B cell (primary cell): ENCODE results near the gene GFI1. TPM values are rescaled to one million over a fixed set of nuclear protein-coding genes. Genes with fewer than 3 reads are reported as not detected.

ENCODE experiments used
- ATAC-seq: fragments of 200-7000 bp; cut with Tn5 transposase; one replicate; pipeline ENCODE4 v1.10.0; 2021; ENCODE audit warnings: low read depth, mild to moderate bottlenecking, moderate number of reproducible peaks, moderate library complexity
- CTCF ChIA-PET: fragments of 350-600 bp; sonication (Branson Sonifier 250); formaldehyde crosslinking; loops from one replicate; lab custom pipeline; 2021; ENCODE audit warnings: antibody characterized with exemption, inconsistent platforms; lab: Charles Lee
- POLR2A ChIA-PET: fragments of 350-600 bp; sonication (Branson Sonifier 250); formaldehyde crosslinking; loops from one replicate; lab custom pipeline; 2021; ENCODE audit warnings: antibody characterized with exemption; lab: Charles Lee
- DNase-seq: peaks from one replicate; pipeline ENCODE4 v3.0.0; 2013
- H2AFZ ChIP-seq: 2 replicates; pipeline ENCODE4 v1.6.1; 2012; ENCODE audit warnings: mild to moderate bottlenecking, low read depth, low read length; ENCODE audit not compliant: insufficient read depth, poor library complexity, severe bottlenecking
- H3K27ac ChIP-seq, 2 donors: 1 replicate in 1 of 2; 2 replicates in 1 of 2; pipeline ENCODE4 v1.5.1; 2012 to 2013; ENCODE audit warnings: low read length in 2 of 2, mild to moderate bottlenecking in 2 of 2, moderate library complexity in 1 of 2
- H3K27me3 ChIP-seq, 4 experiments: fragments of 200-600 bp in 1 of 4; sonication (generic) in 1 of 4; replicated peaks in 1 of 4; 1 replicate in 2 of 4; 2 replicates in 2 of 4; pipeline versions ENCODE4 v1.6.1 to v1.7.0; 2013 to 2016; ENCODE audit warnings: low read length in 3 of 4, mild to moderate bottlenecking in 2 of 4, mixed read lengths in 1 of 4, moderate library complexity in 1 of 4; ENCODE audit not compliant: insufficient read depth in 4 of 4, control insufficient read depth in 3 of 4; ENCODE audit errors: control extremely low read depth in 1 of 4
- H3K36me3 ChIP-seq, 2 experiments: replicated peaks in 1 of 2; 1 replicate in 1 of 2; 2 replicates in 1 of 2; pipeline versions ENCODE4 v1.6.1 to v1.7.1; 2013; ENCODE audit warnings: low read length in 1 of 2; ENCODE audit not compliant: insufficient read depth in 2 of 2, control insufficient read depth in 1 of 2; ENCODE audit errors: control extremely low read depth in 1 of 2, extremely low read depth in 1 of 2
- H3K4me1 ChIP-seq, 2 donors: fragments of 200-600 bp in 1 of 2; sonication (generic) in 1 of 2; 1 replicate in 1 of 2; 2 replicates in 1 of 2; pipeline versions ENCODE4 v1.5.1 to v1.6.1; 2013 to 2017; ENCODE audit warnings: low read length in 2 of 2; ENCODE audit not compliant: control insufficient read depth in 2 of 2, insufficient read depth in 2 of 2
- H3K4me2 ChIP-seq: replicated peaks from 2 replicates; pipeline ENCODE3; 2012; ENCODE audit warnings: mild to moderate bottlenecking, low read depth, low read length; ENCODE audit not compliant: poor library complexity, severe bottlenecking
- H3K4me3 ChIP-seq, 5 experiments: fragments of 200-600 bp in 1 of 5; sonication (generic) in 1 of 5; 1 replicate in 3 of 5; 2 replicates in 2 of 5; pipeline versions ENCODE4 v1.5.1 to v1.7.0; 2011 to 2016; ENCODE audit warnings: low read length in 4 of 5, mild to moderate bottlenecking in 4 of 5, low read depth in 2 of 5, control low read depth in 1 of 5, moderate library complexity in 1 of 5; ENCODE audit not compliant: insufficient read depth in 1 of 5; ENCODE audit errors: control extremely low read depth in 1 of 5, extremely low read depth in 1 of 5
- H3K79me2 ChIP-seq: fragments of 200-600 bp; sonication (generic); one replicate; pipeline ENCODE4 v1.6.0; 2016; ENCODE audit warnings: low read length; ENCODE audit not compliant: control insufficient read depth, insufficient read depth
- H3K9ac ChIP-seq: fragments of 200-600 bp; sonication (generic); 2 replicates; pipeline ENCODE4 v1.6.1; 2017; ENCODE audit warnings: mild to moderate bottlenecking, low read length, moderate library complexity
- H3K9me3 ChIP-seq, 3 donors: one replicate each; pipeline versions ENCODE4 v1.6.1 to v1.7.1; 2013; ENCODE audit warnings: low read length in 2 of 3; ENCODE audit not compliant: control insufficient read depth in 2 of 3, insufficient read depth in 1 of 3; ENCODE audit errors: control extremely low read depth in 1 of 3
- H4K20me1 ChIP-seq: 2 replicates; pipeline ENCODE4 v1.6.0; 2012; ENCODE audit warnings: mild to moderate bottlenecking, low read length; ENCODE audit not compliant: insufficient read depth, control insufficient read depth, poor library complexity, severe bottlenecking
- H3K27ac Mint-ChIP-seq: one replicate; pipeline ENCODE4 v1.8.0; 2021; ENCODE audit warnings: mixed read lengths
- H3K27me3 Mint-ChIP-seq: one replicate; pipeline ENCODE4 v1.8.0; 2021; ENCODE audit warnings: mixed read lengths
- H3K4me1 Mint-ChIP-seq: one replicate; pipeline ENCODE4 v1.8.0; 2021; ENCODE audit warnings: mixed read lengths
- H3K4me3 Mint-ChIP-seq: one replicate; pipeline ENCODE4 v1.8.0; 2021; ENCODE audit warnings: mixed read lengths
- H3K9me3 Mint-ChIP-seq: one replicate; pipeline ENCODE4 v1.8.0; 2022; ENCODE audit warnings: mixed read lengths; ENCODE audit not compliant: insufficient read depth
- CTCF ChIP-seq: fragments of 200-600 bp; IDR thresholded peaks from one replicate; pipeline ENCODE4 v1.8.0; 2022; ENCODE audit warnings: antibody characterized with exemption, mild to moderate bottlenecking
- EZH2 ChIP-seq: IDR thresholded peaks from 2 replicates; pipeline ENCODE4 v1.6.1; 2012; ENCODE audit warnings: borderline replicate concordance, low read depth, mild to moderate bottlenecking, moderate library complexity, low read length; ENCODE audit not compliant: insufficient read depth, poor library complexity, severe bottlenecking
- WGBS: methylation state at CpG from one replicate; pipeline ENCODE4 v1.1.5; 2013; ENCODE audit warnings: missing lambda C conversion rate; ENCODE audit not compliant: insufficient coverage; 5-methylcytosine and 5-hydroxymethylcytosine counted together
- intact Hi-C: fragments of 100-400 bp; cut with micrococcal nuclease; formaldehyde crosslinking; loops from one replicate; pipeline ENCODE4 v1.10.0; 2022
- polyA plus RNA-seq: library from polyadenylated mRNA; depleted of rRNA; stranded (reverse); fragments of >200 nt; gene quantifications from 2 replicates; pipeline ENCODE4 v1.2.3, GENCODE V29; 2012
- total RNA-seq, 2 donors: library from RNA; stranded (reverse); fragments of 120-200 nt in 1 of 2; gene quantifications; 1 replicate in 1 of 2; 2 replicates in 1 of 2; pipeline versions ENCODE4 v1.2.3 to v1.2.4, GENCODE V29; 2013 to 2022

The GFI1 gene
- total and polyA plus RNA-seq, 2 donors (not counting 1 experiment from before 2014, with no cell fraction given) = 0.76 to 1.2 TPM

GRCh38 chr1:92442351-92442750 lies 44.4 kb downstream of the GFI1 start:
- Histone ChIP-seq H3K4me2 (no peak overlapping the region), H4K20me1 (no peaks in the 10 kb centered on the region), H2AFZ (no peak overlapping the region), H3K27me3 (no peaks in the 10 kb centered on the region), H3K4me3 (no peak overlapping the region), H3K79me2 (no peaks in the 10 kb centered on the region), H3K36me3 (no peaks in the 10 kb centered on the region), H3K9ac (no peak overlapping the region), H3K9me3 (no peaks in the 10 kb centered on the region), H3K4me1 (no peaks in the 10 kb centered on the region), H3K27ac (no peak overlapping the region)
- Mint-ChIP-seq H3K4me3 (no peak overlapping the region), H3K27ac (no peak overlapping the region), H3K27me3 (no peaks in the 10 kb centered on the region), H3K9me3 (no peaks in the 10 kb centered on the region), H3K4me1 (no peaks in the 10 kb centered on the region)
- 100% methylated on average over 2 of the region's 5 CpGs for WGBS
- POLR2A ChIA-PET = no interaction called here
- no peak for TF ChIP-seq CTCF
- TF ChIP-seq EZH2 = no peak
- CTCF ChIA-PET = no interaction called here
- DNase-seq (no peak), ATAC-seq (no peak)
- intact Hi-C loops = no loop called here

- no peak for DNase-seq
- Histone ChIP-seq H3K79me2 (no peaks in the 10 kb centered on the region), H3K9ac (no peak overlapping the region), H3K4me3 (no peak overlapping the region), H3K4me2 (no peak overlapping the region), H3K9me3 (peaks cover 0 to 3% (median 0%) of the 10 kb centered on the region in 3 donors), H2AFZ (no peak overlapping the region), H4K20me1 (no peaks in the 10 kb centered on the region), H3K4me1 (no peaks in the 10 kb centered on the region), H3K27me3 (no peaks in the 10 kb centered on the region), H3K27ac (no peak overlapping the region), H3K36me3 (no peaks in the 10 kb centered on the region)
- H3K9me3 Mint-ChIP-seq = no peaks in the 10 kb centered on the region
- H3K4me1 Mint-ChIP-seq = no peaks in the 10 kb centered on the region
- 97% methylated on average over 26 of the region's 32 CpGs for WGBS
- TF ChIP-seq CTCF = no peak
- no peak for TF ChIP-seq EZH2
- ATAC-seq = no peak
- H3K4me3 Mint-ChIP-seq = no peak overlapping the region
- no peaks in the 10 kb centered on the region for H3K27me3 Mint-ChIP-seq
- no peak overlapping the region for H3K27ac Mint-ChIP-seq
- intact Hi-C loops = no loop called here
- CTCF ChIA-PET = no interaction called here
- POLR2A ChIA-PET = no interaction called here
Measured at GRCh38 chr1:92441697-92442342, 44.9 kb downstream of the GFI1 start.
